Bronchial epithelial cell (primary cell): ENCODE data around the gene SSTR3. TPM values are rescaled to one million over a fixed set of nuclear protein-coding genes. Genes with fewer than 3 reads are reported as not detected.
A peak's percentile ranks its signal among the peaks of the same experiment; 100 is the strongest.

Experiments used
- DNase-seq: peaks from one replicate; pipeline ENCODE4 v3.0.0-alpha.2; 2010; ENCODE audit warnings: low read depth
- FAIRE-seq: peaks from 2 replicates; lab custom pipeline; 2011; peaks lifted over from hg19 to GRCh38; lab: Jason Lieb, UNC
- H3K27me3 ChIP-seq: 2 replicates; pipeline ENCODE4 v1.5.1; 2011; ENCODE audit warnings: low read length; ENCODE audit not compliant: control insufficient read depth, insufficient read depth
- H3K36me3 ChIP-seq: 2 replicates; pipeline ENCODE4 v1.5.1; 2011; ENCODE audit warnings: low read length; ENCODE audit not compliant: control insufficient read depth, insufficient read depth
- H3K4me3 ChIP-seq: 2 replicates; pipeline ENCODE4 v1.5.1; 2011; ENCODE audit warnings: mild to moderate bottlenecking, low read depth, low read length, control low read depth
- CTCF ChIP-seq: IDR thresholded peaks from 2 replicates; pipeline ENCODE4 v1.5.1; 2011; ENCODE audit warnings: mild to moderate bottlenecking, moderate library complexity, low read length, control low read depth, inconsistent platforms; ENCODE audit not compliant: insufficient read depth, severe bottlenecking
- total RNA-seq: library from RNA; depleted of rRNA; stranded (reverse); fragments of >200 nt; gene quantifications from 2 replicates; pipeline ENCODE4 v1.2.1, GENCODE V29; 2014

The SSTR3 gene
- total RNA-seq, 1 donor from 2014 or later = not detected

GRCh38 chr22:37221424-37222333, 9.4 kb upstream of the SSTR3 start:
- FAIRE-seq = peak; percentile 23
- TF ChIP-seq CTCF = no peak

GRCh38 chr22:37220543-37220981, 8.3 kb upstream of the SSTR3 start:
- FAIRE-seq (no peak), DNase-seq (no peak)
- Histone ChIP-seq H3K4me3 (no peak overlapping the region), H3K36me3 (peaks cover 1% of the 10 kb centered on the region), H3K27me3 (no peaks in the 10 kb centered on the region)
- no peak for TF ChIP-seq CTCF

More at GRCh38 chr22:37221424-37222333, 9.4 kb upstream of the SSTR3 start:
- no peak for DNase-seq
- Histone ChIP-seq H3K36me3 (peaks cover 3% of the 10 kb centered on the region), H3K4me3 (no peak overlapping the region), H3K27me3 (no peaks in the 10 kb centered on the region)

- Histone ChIP-seq H3K4me3 (no peak overlapping the region), H3K36me3 (no peaks in the 10 kb centered on the region), H3K27me3 (no peaks in the 10 kb centered on the region)
- no peak for FAIRE-seq
- TF ChIP-seq CTCF = no peak
- DNase-seq = no peak
Observed at GRCh38 chr22:37219533-37219932, 7.3 kb upstream of the SSTR3 start.

- no peak for TF ChIP-seq CTCF
- no peaks in the 10 kb centered on the region for H3K27me3 ChIP-seq
- DNase-seq = no peak
- H3K4me3 ChIP-seq = no peak overlapping the region
- H3K36me3 ChIP-seq = no peaks in the 10 kb centered on the region
- no peak for FAIRE-seq
Observed at GRCh38 chr22:37218771-37219411, 6.6 kb upstream of the SSTR3 start.

- H3K4me3 ChIP-seq = no peak overlapping the region
- no peaks in the 10 kb centered on the region for H3K36me3 ChIP-seq
- DNase-seq = no peak
- TF ChIP-seq CTCF = no peak
- H3K27me3 ChIP-seq = no peaks in the 10 kb centered on the region
- no peak for FAIRE-seq
Observed at GRCh38 chr22:37218399-37218770, 6.1 kb upstream of the SSTR3 start.
